Activated CD4-positive, alpha-beta T cell treated with anti-CD3 and anti-CD28 coated beads, Interleukin-2, amount 10 ng/mL, durations not matched to agents 24 days and 14 days (primary cell): ENCODE results near the gene USO1. TPM values are rescaled to one million over a fixed set of nuclear protein-coding genes. Genes with fewer than 3 reads are reported as not detected.
"Not testable (repeated sequence)": the region's sequence is repeated elsewhere in the genome, so short reads cannot be mapped to it uniquely, and the experiment has no call there.

Experiments used
- DNase-seq: peaks from one replicate; pipeline ENCODE4 v3.0.0; 2022
- H3K27ac Mint-ChIP-seq: one replicate; pipeline ENCODE4 v1.8.0; 2022; ENCODE audit warnings: mild to moderate bottlenecking, mixed read lengths
- H3K27me3 Mint-ChIP-seq: one replicate; pipeline ENCODE4 v1.8.0; 2022; ENCODE audit warnings: mixed read lengths
- H3K36me3 Mint-ChIP-seq: one replicate; pipeline ENCODE4 v1.8.0; 2022; ENCODE audit warnings: low read depth, mild to moderate bottlenecking, mixed read lengths
- H3K4me1 Mint-ChIP-seq: one replicate; pipeline ENCODE4 v1.8.0; 2021; ENCODE audit warnings: mixed read lengths
- H3K4me3 Mint-ChIP-seq: one replicate; pipeline ENCODE4 v1.8.0; 2022; ENCODE audit warnings: mild to moderate bottlenecking, moderate library complexity, mixed read lengths
- H3K9me3 Mint-ChIP-seq: one replicate; pipeline ENCODE4 v1.8.0; 2021; ENCODE audit warnings: mixed read lengths
- intact Hi-C: fragments of 100-400 bp; cut with micrococcal nuclease; formaldehyde crosslinking; loops from one replicate; pipeline ENCODE4 v1.15.1; 2023
- total RNA-seq: library from RNA; stranded (reverse); gene quantifications from 2 replicates; pipeline ENCODE4 v1.2.3, GENCODE V29; 2022

The USO1 gene
- total RNA-seq, 1 donor from 2014 or later, result 42.8 TPM

GRCh38 chr4:75745161-75745560 is 20.8 kb downstream of the USO1 start:
- Mint-ChIP-seq H3K9me3 (no peaks in the 10 kb centered on the region), H3K27ac (no peak overlapping the region), H3K4me1 (no peaks in the 10 kb centered on the region), H3K4me3 (no peak overlapping the region), H3K27me3 (no peaks in the 10 kb centered on the region), H3K36me3 (peaks cover 6% of the 10 kb centered on the region)
- intact Hi-C loops, result no loop called here
- DNase-seq, result no peak

- peaks cover 6% of the 10 kb centered on the region for H3K36me3 Mint-ChIP-seq
- H3K27ac Mint-ChIP-seq, result no peak overlapping the region
- intact Hi-C loops, result no loop called here
- H3K4me1 Mint-ChIP-seq, result no peaks in the 10 kb centered on the region
- no peak overlapping the region for H3K4me3 Mint-ChIP-seq
- DNase-seq, result peak; percentile 25
- no peaks in the 10 kb centered on the region for H3K9me3 Mint-ChIP-seq
- H3K27me3 Mint-ChIP-seq, result no peaks in the 10 kb centered on the region
These were observed 21.4 kb downstream of the USO1 start for GRCh38 chr4:75745721-75746199.

GRCh38 chr4:75752637-75753036 is 28.3 kb downstream of the USO1 start:
- peaks cover 10% of the 10 kb centered on the region for H3K9me3 Mint-ChIP-seq
- peaks cover 6% of the 10 kb centered on the region for H3K4me1 Mint-ChIP-seq
- intact Hi-C loops, result no loop called here
- peaks cover 34% of the 10 kb centered on the region for H3K36me3 Mint-ChIP-seq
- DNase-seq, result peak; percentile 40
- no peaks in the 10 kb centered on the region for H3K27me3 Mint-ChIP-seq
- no peak overlapping the region for H3K4me3 Mint-ChIP-seq
- no peak overlapping the region for H3K27ac Mint-ChIP-seq

GRCh38 chr4:75769036-75769435 is 44.7 kb downstream of the USO1 start:
- Mint-ChIP-seq H3K36me3 (peaks cover 29% of the 10 kb centered on the region), H3K27ac (no peak overlapping the region), H3K27me3 (no peaks in the 10 kb centered on the region), H3K4me3 (no peak overlapping the region), H3K4me1 (peaks cover 2% of the 10 kb centered on the region), H3K9me3 (no peaks in the 10 kb centered on the region)
- no peak for DNase-seq
- intact Hi-C loops, result no loop called here

GRCh38 chr4:75771607-75772006 is 47.2 kb downstream of the USO1 start:
- no peak overlapping the region for H3K27ac Mint-ChIP-seq

GRCh38 chr4:75777589-75777988 is 53.2 kb downstream of the USO1 start:
- Mint-ChIP-seq H3K27ac (no peak overlapping the region), H3K4me3 (no peak overlapping the region), H3K4me1 (peaks cover 2% of the 10 kb centered on the region), H3K27me3 (no peaks in the 10 kb centered on the region), H3K36me3 (peaks cover 69% of the 10 kb centered on the region), H3K9me3 (peaks cover 18% of the 10 kb centered on the region)
- intact Hi-C loops, result no loop called here
- DNase-seq, result no peak

More at GRCh38 chr4:75771607-75772006, 47.2 kb downstream of the USO1 start:
- H3K4me1 Mint-ChIP-seq, result peaks cover 2% of the 10 kb centered on the region
- H3K36me3 Mint-ChIP-seq, result peaks cover 47% of the 10 kb centered on the region
- intact Hi-C loops, result no loop called here
- no peak for DNase-seq
- no peaks in the 10 kb centered on the region for H3K27me3 Mint-ChIP-seq
- no peak overlapping the region for H3K4me3 Mint-ChIP-seq
- peaks cover 14% of the 10 kb centered on the region for H3K9me3 Mint-ChIP-seq

GRCh38 chr4:75779105-75779757 is 54.9 kb downstream of the USO1 start:
- H3K27me3 Mint-ChIP-seq, result no peaks in the 10 kb centered on the region
- H3K27ac Mint-ChIP-seq, result no peak overlapping the region
- no peak overlapping the region for H3K4me3 Mint-ChIP-seq
- intact Hi-C loops, result no loop called here
- H3K4me1 Mint-ChIP-seq, result peaks cover 2% of the 10 kb centered on the region
- H3K36me3 Mint-ChIP-seq, result peaks cover 70% of the 10 kb centered on the region
- H3K9me3 Mint-ChIP-seq, result peaks cover 18% of the 10 kb centered on the region
- DNase-seq, result no peak

GRCh38 chr4:75781305-75781704 is 56.9 kb downstream of the USO1 start:
- no peaks in the 10 kb centered on the region for H3K27me3 Mint-ChIP-seq

GRCh38 chr4:75786526-75786925 is 62.1 kb downstream of the USO1 start:
- H3K27ac Mint-ChIP-seq, result no peak overlapping the region
- H3K4me3 Mint-ChIP-seq, result no peak overlapping the region
- no peaks in the 10 kb centered on the region for H3K27me3 Mint-ChIP-seq
- peaks cover 29% of the 10 kb centered on the region for H3K36me3 Mint-ChIP-seq
- no peaks in the 10 kb centered on the region for H3K4me1 Mint-ChIP-seq
- intact Hi-C loops, result no loop called here
- no peaks in the 10 kb centered on the region for H3K9me3 Mint-ChIP-seq
- no peak for DNase-seq

More at GRCh38 chr4:75781305-75781704, 56.9 kb downstream of the USO1 start:
- H3K9me3 Mint-ChIP-seq, result peaks cover 5% of the 10 kb centered on the region
- peaks cover 2% of the 10 kb centered on the region for H3K4me1 Mint-ChIP-seq
- DNase-seq, result no peak
- peaks cover 52% of the 10 kb centered on the region for H3K36me3 Mint-ChIP-seq
- no peak overlapping the region for H3K27ac Mint-ChIP-seq
- H3K4me3 Mint-ChIP-seq, result no peak overlapping the region
- intact Hi-C loops, result no loop called here

- intact Hi-C loops, result no loop called here
- Mint-ChIP-seq H3K9me3 (no peaks in the 10 kb centered on the region), H3K36me3 (peaks cover 27% of the 10 kb centered on the region), H3K27me3 (no peaks in the 10 kb centered on the region), H3K27ac (no peak overlapping the region), H3K4me3 (no peak overlapping the region), H3K4me1 (no peaks in the 10 kb centered on the region)
- no peak for DNase-seq
These were observed 62.6 kb downstream of the USO1 start for GRCh38 chr4:75786938-75787337.

GRCh38 chr4:75790024-75790423 is 65.6 kb downstream of the USO1 start:
- H3K36me3 Mint-ChIP-seq, result peaks cover 22% of the 10 kb centered on the region
- no peak overlapping the region for H3K4me3 Mint-ChIP-seq
- no peak for DNase-seq
- intact Hi-C loops, result no loop called here
- no peaks in the 10 kb centered on the region for H3K9me3 Mint-ChIP-seq
- H3K4me1 Mint-ChIP-seq, result no peaks in the 10 kb centered on the region
- no peak overlapping the region for H3K27ac Mint-ChIP-seq
- H3K27me3 Mint-ChIP-seq, result no peaks in the 10 kb centered on the region

GRCh38 chr4:75800972-75801371 is 76.6 kb downstream of the USO1 start:
- H3K4me3 Mint-ChIP-seq, result no peak overlapping the region
- H3K27ac Mint-ChIP-seq, result no peak overlapping the region
- DNase-seq, result no peak
- peaks cover 30% of the 10 kb centered on the region for H3K36me3 Mint-ChIP-seq
- H3K9me3 Mint-ChIP-seq, result no peaks in the 10 kb centered on the region
- H3K4me1 Mint-ChIP-seq, result no peaks in the 10 kb centered on the region
- no peaks in the 10 kb centered on the region for H3K27me3 Mint-ChIP-seq
- intact Hi-C loops, result no loop called here

- H3K27ac Mint-ChIP-seq, DNase-seq, H3K9me3 Mint-ChIP-seq, H3K4me1 Mint-ChIP-seq, H3K27me3 Mint-ChIP-seq, intact Hi-C loops, H3K4me3 Mint-ChIP-seq: not testable (repeated sequence)
- peaks cover 36% of the 10 kb centered on the region for H3K36me3 Mint-ChIP-seq
These were observed 81.7 kb downstream of the USO1 start for GRCh38 chr4:75806035-75806434.

- intact Hi-C loops, result no loop called here
- Mint-ChIP-seq H3K36me3 (peaks cover 21% of the 10 kb centered on the region), H3K27ac (no peak overlapping the region), H3K27me3 (no peaks in the 10 kb centered on the region), H3K9me3 (no peaks in the 10 kb centered on the region), H3K4me3 (no peak overlapping the region), H3K4me1 (no peaks in the 10 kb centered on the region)
- peak; percentile 50 for DNase-seq
These were observed 93.5 kb downstream of the USO1 start for GRCh38 chr4:75817901-75818300.

- no peaks in the 10 kb centered on the region for H3K9me3 Mint-ChIP-seq
- H3K27me3 Mint-ChIP-seq, result no peaks in the 10 kb centered on the region
- intact Hi-C loops, result no loop called here
- peaks cover 20% of the 10 kb centered on the region for H3K36me3 Mint-ChIP-seq
- no peaks in the 10 kb centered on the region for H3K4me1 Mint-ChIP-seq
- DNase-seq, result no peak
- H3K27ac Mint-ChIP-seq, result no peak overlapping the region
- H3K4me3 Mint-ChIP-seq, result no peak overlapping the region
These were observed 94.7 kb downstream of the USO1 start for GRCh38 chr4:75819121-75819520.
